GM23248 (cell line): ENCODE measurements around the gene HS3ST1.

Source experiments
- EZH2 ChIP-seq: fragments of 200-600 bp; sonication (generic); IDR thresholded peaks from 2 replicates; pipeline ENCODE4 v1.6.1; 2018; ENCODE audit warnings: antibody characterized with exemption, mild to moderate bottlenecking; ENCODE audit not compliant: insufficient read depth, poor library complexity, severe bottlenecking
- EZH2phosphoT487 ChIP-seq: fragments of 200-600 bp; sonication (generic); IDR thresholded peaks from 2 replicates; pipeline ENCODE4 v1.6.1; 2018; ENCODE audit warnings: antibody characterized with exemption, moderate library complexity, mild to moderate bottlenecking, low read depth; ENCODE audit not compliant: insufficient read depth

DNA sequence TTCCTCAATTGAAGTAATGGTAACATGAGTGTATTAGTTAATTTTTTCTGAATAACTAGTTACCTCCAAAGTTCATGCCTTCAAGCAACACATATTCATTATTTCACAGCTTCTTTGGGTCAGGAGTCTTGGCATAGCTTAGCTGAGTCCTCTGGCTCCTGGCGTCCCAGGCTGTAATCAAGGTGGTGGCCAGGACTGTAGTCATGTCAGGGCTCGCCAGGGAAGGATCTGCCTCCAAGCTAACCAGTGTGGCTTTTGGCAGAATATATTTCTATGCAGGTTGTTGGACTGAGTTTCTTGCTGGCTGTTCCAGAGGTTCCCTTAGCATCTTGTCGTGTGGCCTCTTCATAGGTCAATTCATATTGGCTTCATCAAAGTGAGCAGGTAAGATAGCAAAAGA lies 10.0 kb upstream of the HS3ST1 start:
- TF ChIP-seq EZH2 (no peak), EZH2phosphoT487 (no peak)
